HCT116 (cell line): Measurements from ENCODE around the gene SUOX. TPM values are rescaled to one million over a fixed set of nuclear protein-coding genes. Genes with fewer than 3 reads are reported as not detected.

Source experiments
- ATAC-seq: fragments of 200-7000 bp; cut with Tn5 transposase; 2 replicates; pipeline ENCODE4 v1.9.1; 2020; ENCODE audit warnings: mild to moderate bottlenecking, moderate library complexity
- BruUV-seq: library from RNA; stranded (reverse); fragments of 400-500 nt; replicated peaks from 2 replicates; lab custom pipeline; 2021; lab: Mats Ljungman, UMichigan
- CTCF ChIA-PET: fragments of 300-600 bp; sonication (Branson Sonifier 250); formaldehyde crosslinking; loops from one replicate; lab custom pipeline; 2021; ENCODE audit warnings: antibody characterized with exemption; lab: Charles Lee
- POLR2A ChIA-PET: fragments of 300-600, 350-600 bp; sonication (Branson Sonifier 250); formaldehyde crosslinking; loops from one replicate; lab custom pipeline; 2021; ENCODE audit warnings: antibody characterized with exemption; lab: Charles Lee
- RAD21 ChIA-PET, 2 experiments: fragments of 300-600 bp; sonication (Branson Sonifier 250); formaldehyde crosslinking; loops; one replicate each; lab custom pipeline; 2023; ENCODE audit warnings: low total read pairs in 2 of 2; ENCODE audit not compliant: uncharacterized antibody in 2 of 2, unreplicated experiment in 2 of 2, low non-redundant PET in 1 of 2; lab: Charles Lee
- DNase-seq: peaks from one replicate; pipeline ENCODE4 v3.0.0-alpha.2; 2010; ENCODE audit warnings: low read depth, low spot score
- H2AFZ ChIP-seq: fragments of 200-600 bp; shearing (Covaris generic), sonication (generic); 2 replicates; pipeline ENCODE4 v1.6.1; 2017; ENCODE audit warnings: low read depth, mixed run types, mixed read lengths, antibody characterized with exemption, low read length; ENCODE audit not compliant: poor library complexity, severe bottlenecking
- H3K27ac ChIP-seq: 2 replicates; pipeline ENCODE4 v1.5.1; 2012; ENCODE audit warnings: low read depth, low read length
- H3K27me3 ChIP-seq: fragments of 200-600 bp; sonication (generic); 2 replicates; pipeline ENCODE4 v1.6.1; 2016; ENCODE audit warnings: mixed run types, low read length, mixed read lengths; ENCODE audit not compliant: insufficient read depth
- H3K36me3 ChIP-seq, 2 experiments: fragments of 200-500 bp in 1 of 2; fragments of 200-600 bp in 1 of 2; sonication (Bioruptor generic) in 1 of 2; sonication (generic) in 1 of 2; 2 replicates each; pipeline versions ENCODE4 v1.5.1 to v1.6.1; 2014 to 2016; ENCODE audit warnings: low read length in 2 of 2, inconsistent platforms in 1 of 2, mixed read lengths in 1 of 2, mixed run types in 1 of 2; ENCODE audit not compliant: insufficient read depth in 2 of 2, control insufficient read depth in 1 of 2
- H3K4me1 ChIP-seq, 2 experiments: fragments of 200-600 bp in 1 of 2; sonication (generic) in 1 of 2; 2 replicates each; pipeline versions ENCODE4 v1.5.1 to v1.6.1; 2012 to 2017; ENCODE audit warnings: low read length in 2 of 2, inconsistent platforms in 1 of 2, mild to moderate bottlenecking in 1 of 2, mixed read lengths in 1 of 2, mixed run types in 1 of 2, moderate library complexity in 1 of 2; ENCODE audit not compliant: insufficient read depth in 2 of 2, control insufficient read depth in 1 of 2
- H3K4me2 ChIP-seq: fragments of 200-600 bp; sonication (generic); 2 replicates; pipeline ENCODE4 v1.6.1; 2017; ENCODE audit warnings: mixed run types, low read length, mixed read lengths
- H3K4me3 ChIP-seq, 2 experiments: fragments of 200-600 bp in 1 of 2; sonication (generic) in 1 of 2; replicated peaks in 1 of 2; 2 replicates each; pipeline ENCODE4 v1.5.1; 2011 to 2016; ENCODE audit warnings: low read length in 2 of 2, control low read depth in 1 of 2, low read depth in 1 of 2, mild to moderate bottlenecking in 1 of 2, mixed read lengths in 1 of 2, mixed run types in 1 of 2
- H3K79me2 ChIP-seq: fragments of 200-600 bp; sonication (generic); 2 replicates; pipeline ENCODE4 v1.6.1; 2017; ENCODE audit warnings: mild to moderate bottlenecking, mixed run types, low read length, moderate library complexity, mixed read lengths; ENCODE audit not compliant: insufficient read depth
- H3K9ac ChIP-seq: fragments of 200-600 bp; sonication (generic); 2 replicates; pipeline ENCODE4 v1.6.1; 2016; ENCODE audit warnings: low read length, mixed read lengths
- H3K9me2 ChIP-seq: fragments of 200-600 bp; sonication (generic), shearing (Covaris generic); 2 replicates; pipeline ENCODE4 v1.6.1; 2017; ENCODE audit warnings: mixed run types, mild to moderate bottlenecking, moderate library complexity; ENCODE audit not compliant: insufficient read depth
- H3K9me3 ChIP-seq, 2 experiments: fragments of 200-500 bp in 1 of 2; fragments of 200-600 bp in 1 of 2; sonication (Bioruptor generic) in 1 of 2; sonication (generic) in 1 of 2; 2 replicates each; pipeline ENCODE4 v1.6.1; 2014 to 2017; ENCODE audit warnings: low read length in 2 of 2, mixed read lengths in 2 of 2, inconsistent platforms in 1 of 2, low read depth in 1 of 2, mild to moderate bottlenecking in 1 of 2, mixed run types in 1 of 2, moderate library complexity in 1 of 2; ENCODE audit not compliant: control insufficient read depth in 1 of 2, insufficient read depth in 1 of 2
- H4K20me1 ChIP-seq: fragments of 200-600 bp; sonication (generic), shearing (Covaris generic); 2 replicates; pipeline ENCODE4 v1.6.1; 2017; ENCODE audit warnings: mixed run types, mild to moderate bottlenecking, moderate library complexity; ENCODE audit not compliant: insufficient read depth
- ATF3 ChIP-seq: IDR thresholded peaks from 2 replicates; pipeline ENCODE4 v1.6.1; 2012
- CBX3 ChIP-seq: IDR thresholded peaks from 2 replicates; pipeline ENCODE4 v1.6.1; 2012; ENCODE audit warnings: low read depth
- CTCF ChIP-seq, 3 experiments: fragments of 200-600 bp in 1 of 3; sonication (generic) in 1 of 3; IDR thresholded peaks in 2 of 3; conservative IDR thresholded peaks in 1 of 3; 2 replicates each; pipeline ENCODE4 v1.5.1; 2012 to 2017; ENCODE audit warnings: low read depth in 2 of 3, low read length in 2 of 3, antibody characterized with exemption in 1 of 3, borderline replicate concordance in 1 of 3, control low read depth in 1 of 3, mild to moderate bottlenecking in 1 of 3, mixed read lengths in 1 of 3, mixed run types in 1 of 3, moderate library complexity in 1 of 3; ENCODE audit not compliant: insufficient read depth in 1 of 3
- EGR1 ChIP-seq: IDR thresholded peaks from 2 replicates; pipeline ENCODE4 v1.6.1; 2012; ENCODE audit warnings: low read depth
- ELF1 ChIP-seq: IDR thresholded peaks from 2 replicates; pipeline ENCODE4 v1.6.1; 2012; ENCODE audit warnings: low read depth, borderline replicate concordance
- EZH2phosphoT487 ChIP-seq: fragments of 200-600 bp; IDR thresholded peaks from 2 replicates; pipeline ENCODE4 v1.6.1; 2018; ENCODE audit warnings: antibody characterized with exemption, borderline replicate concordance
- FOSL1 ChIP-seq: IDR thresholded peaks from 2 replicates; pipeline ENCODE4 v1.6.1; 2012; ENCODE audit warnings: low read depth
- JUND ChIP-seq: IDR thresholded peaks from 2 replicates; pipeline ENCODE4 v1.6.1; 2012
- POLR2AphosphoS5 ChIP-seq: IDR thresholded peaks from 2 replicates; pipeline ENCODE4 v1.6.1; 2011; ENCODE audit warnings: mild to moderate bottlenecking, low read depth, low read length, moderate library complexity
- RAD21 ChIP-seq: IDR thresholded peaks from 2 replicates; pipeline ENCODE4 v1.6.1; 2012; ENCODE audit warnings: low read depth, mild to moderate bottlenecking
- SIN3A ChIP-seq: IDR thresholded peaks from 2 replicates; pipeline ENCODE4 v1.6.1; 2012; ENCODE audit warnings: low read depth
- SRF ChIP-seq: IDR thresholded peaks from 2 replicates; pipeline ENCODE4 v1.6.1; 2012; ENCODE audit warnings: low read depth
- YY1 ChIP-seq: IDR thresholded peaks from 2 replicates; pipeline ENCODE4 v1.6.1; 2011; ENCODE audit warnings: low read length, low read depth, moderate library complexity, mild to moderate bottlenecking; ENCODE audit not compliant: insufficient replicate concordance; ENCODE audit errors: extremely low read depth
- ZFX ChIP-seq: fragments of 450-650 bp; IDR thresholded peaks from 2 replicates; pipeline ENCODE4 v1.6.1; 2017
- ZNF274 ChIP-seq: fragments of 200-500 bp; sonication (Bioruptor generic); IDR thresholded peaks from 2 replicates; pipeline ENCODE4 v1.6.1; 2014; ENCODE audit warnings: mild to moderate bottlenecking, low read depth, low read length, inconsistent platforms
- intact Hi-C: fragments of 100-400 bp; cut with micrococcal nuclease; formaldehyde crosslinking; loops from 2 replicates; pipeline ENCODE4 v1.10.0; 2022
- total RNA-seq: library from RNA; stranded (reverse); gene quantifications from one replicate; pipeline ENCODE4 v1.2.1, GENCODE V29; 2021; ENCODE audit not compliant: unreplicated experiment

Gene SUOX
- total RNA-seq, 1 experiment from 2014 or later, result 18.0 TPM

- ChIA-PET RAD21 (no interaction called here), POLR2A (no interaction called here), CTCF (no interaction called here)
- Histone ChIP-seq H3K9me3 (no peaks in the 10 kb centered on the region), H3K4me3 (no peak within 1 kb of the TSS), H3K9me2 (no peaks in the 10 kb centered on the region), H3K27ac (no peak within 1 kb of the TSS), H3K36me3 (no peaks in the 10 kb centered on the region), H3K27me3 (no peaks in the 10 kb centered on the region), H3K79me2 (no peaks in the 10 kb centered on the region), H3K4me2 (no peak within 1 kb of the TSS), H3K9ac (no peak within 1 kb of the TSS), H2AFZ (no peak within 1 kb of the TSS), H3K4me1 (peaks cover 1 to 3% of the 10 kb centered on the region in 2 experiments; a peak in 3 of 4 replicates), H4K20me1 (no peaks in the 10 kb centered on the region)
- intact Hi-C loops, result no loop called here
- ATAC-seq, result no peak
- no peak for TF ChIP-seq SIN3A
- TF ChIP-seq ZFX, result no peak
- DNase-seq, result no peak
- BruUV-seq, result no TSS peak
These were observed 23.5 kb downstream of the SUOX start, which contains the start of gene IKZF4 for GRCh38 chr12:56020423-56021184. Gene IKZF4, plus strand, starts transcription at chr12:56021043. Its CDS starts 451 bp downstream, at chr12:56021494.

GRCh38 chr12:56021889-56022497, 24.9 kb downstream of the SUOX start:
- ATAC-seq, result no peak

More at GRCh38 chr12:56021889-56022497, 24.9 kb downstream of the SUOX start:
- Histone ChIP-seq H3K4me3 (no peak overlapping the region), H4K20me1 (no peaks in the 10 kb centered on the region), H3K9me3 (no peaks in the 10 kb centered on the region), H3K4me1 (no peaks in the 10 kb centered on the region), H3K9me2 (no peaks in the 10 kb centered on the region), H3K27ac (no peak overlapping the region), H3K9ac (no peak overlapping the region), H3K79me2 (no peaks in the 10 kb centered on the region), H3K36me3 (no peaks in the 10 kb centered on the region), H2AFZ (no peak overlapping the region), H3K4me2 (no peak overlapping the region), H3K27me3 (no peaks in the 10 kb centered on the region)
- ChIA-PET POLR2A (interaction anchor here (0.8 kb wide), 1 partner anchor 118 kb away, joined by 6 read pairs; no protein-coding TSS in a partner anchor), RAD21 (no interaction called here), CTCF (no interaction called here)
- no TSS peak for BruUV-seq
- DNase-seq, result no peak
- intact Hi-C loops, result no loop called here
- TF ChIP-seq CTCF (IDR thresholded peaks at IDR 0.05 in 2 of 3, conservative IDR thresholded peaks at IDR 0.05 in 1 of 3; ENCODE audit: borderline replicate concordance in 1 of 3, insufficient read depth in 1 of 3, low read depth in 2 of 3, low read length in 2 of 3) (no peak), EZH2phosphoT487 (no peak), SRF (no peak), EGR1 (no peak), CBX3 (no peak), JUND (no peak), ZNF274 (no peak), FOSL1 (no peak), YY1 (no peak), ZFX (no peak), POLR2AphosphoS5 (no peak), ELF1 (no peak), ATF3 (no peak), RAD21 (no peak)
